Right atrium auricular region (tissue), 2 donors: Measurements from ENCODE around the gene SIRPD. TPM values are rescaled to one million over a fixed set of nuclear protein-coding genes. Genes with fewer than 3 reads are reported as not detected.

Experiments used
- DNase-seq: peaks from one replicate; pipeline ENCODE4 v3.0.0-alpha.2; 2019; ENCODE audit warnings: low spot score
- H3K27ac ChIP-seq, 2 donors: fragments of 200-600 bp; sonication (generic); 1 replicate in 1 of 2; 2 replicates in 1 of 2; pipeline ENCODE4 v1.5.1; 2016 to 2019
- H3K27me3 ChIP-seq, 2 donors: fragments of 200-600 bp; sonication (generic); one replicate each; pipeline versions ENCODE4 v1.5.1 to v1.6.0; 2017 to 2019
- H3K36me3 ChIP-seq: fragments of 200-600 bp; sonication (generic); one replicate; pipeline ENCODE4 v1.5.1; 2016
- H3K4me1 ChIP-seq, 2 donors: fragments of 200-600 bp; sonication (generic); one replicate each; pipeline versions ENCODE4 v1.5.1 to v1.6.0; 2017 to 2019
- H3K4me3 ChIP-seq, 2 donors: fragments of 200-600 bp; sonication (generic); 1 replicate in 1 of 2; 2 replicates in 1 of 2; pipeline ENCODE4 v1.5.1; 2017 to 2019; ENCODE audit warnings: mild to moderate bottlenecking in 1 of 2, moderate library complexity in 1 of 2
- H3K9me3 ChIP-seq, 2 donors: fragments of 200-600 bp; sonication (generic); one replicate each; pipeline ENCODE4 v1.5.1; 2019
- total RNA-seq, 2 donors: library from RNA; depleted of rRNA; stranded (reverse); fragments of >200 nt; gene quantifications; one replicate each; pipeline ENCODE4 v1.1.0, GENCODE V29; 2016
- TF ChIP-seq, protein P1 (sequence below), 2 donors: fragments of 200-600 bp; sonication (generic); IDR thresholded peaks; one replicate each; pipeline ENCODE4 v1.5.1; 2019; ENCODE audit warnings: antibody characterized with exemption in 2 of 2

The SIRPD gene
- total RNA-seq, 2 donors from 2014 or later = not detected

DNA sequence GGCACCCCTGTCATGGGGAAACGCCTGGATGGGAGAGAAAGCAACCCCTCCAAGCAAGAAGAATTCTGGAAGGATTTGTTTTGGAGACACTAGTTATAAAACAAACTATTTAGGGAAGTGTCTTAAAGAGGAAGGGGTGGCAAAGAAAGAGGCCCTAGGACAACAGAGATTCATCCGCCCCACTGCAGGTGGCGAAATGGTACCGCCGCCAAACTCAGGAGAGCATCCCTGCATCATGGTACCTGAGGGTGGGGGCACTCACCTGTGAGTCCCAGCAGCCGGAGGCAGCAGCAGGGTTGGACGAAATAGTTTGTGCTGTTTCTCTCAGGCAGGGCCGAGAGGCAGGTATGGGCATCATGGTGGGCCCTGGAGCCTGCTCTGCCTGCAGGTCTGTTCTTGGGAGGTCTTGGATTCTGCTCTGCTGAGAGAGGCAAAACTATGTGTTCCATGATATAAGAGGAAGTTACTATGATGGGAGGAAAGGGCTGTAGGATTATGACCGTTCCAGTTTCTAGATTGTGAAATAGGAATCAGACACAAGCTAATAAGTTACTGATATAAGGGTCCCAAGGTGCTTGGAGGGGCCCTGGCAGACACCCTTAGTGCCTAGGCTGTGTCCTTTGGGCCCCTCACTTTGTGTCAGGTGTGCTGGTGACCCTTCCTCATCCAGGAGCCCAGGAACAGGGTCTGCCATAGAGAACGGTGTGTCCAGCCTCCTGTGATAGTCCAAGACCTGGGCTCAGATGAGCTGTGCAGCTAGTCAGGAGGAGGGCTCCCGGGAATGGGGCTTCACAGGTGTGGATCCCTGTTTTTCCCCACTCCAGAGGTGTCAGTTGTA is 20.4 kb downstream of the SIRPD start:
- TF ChIP-seq, protein P1, sequence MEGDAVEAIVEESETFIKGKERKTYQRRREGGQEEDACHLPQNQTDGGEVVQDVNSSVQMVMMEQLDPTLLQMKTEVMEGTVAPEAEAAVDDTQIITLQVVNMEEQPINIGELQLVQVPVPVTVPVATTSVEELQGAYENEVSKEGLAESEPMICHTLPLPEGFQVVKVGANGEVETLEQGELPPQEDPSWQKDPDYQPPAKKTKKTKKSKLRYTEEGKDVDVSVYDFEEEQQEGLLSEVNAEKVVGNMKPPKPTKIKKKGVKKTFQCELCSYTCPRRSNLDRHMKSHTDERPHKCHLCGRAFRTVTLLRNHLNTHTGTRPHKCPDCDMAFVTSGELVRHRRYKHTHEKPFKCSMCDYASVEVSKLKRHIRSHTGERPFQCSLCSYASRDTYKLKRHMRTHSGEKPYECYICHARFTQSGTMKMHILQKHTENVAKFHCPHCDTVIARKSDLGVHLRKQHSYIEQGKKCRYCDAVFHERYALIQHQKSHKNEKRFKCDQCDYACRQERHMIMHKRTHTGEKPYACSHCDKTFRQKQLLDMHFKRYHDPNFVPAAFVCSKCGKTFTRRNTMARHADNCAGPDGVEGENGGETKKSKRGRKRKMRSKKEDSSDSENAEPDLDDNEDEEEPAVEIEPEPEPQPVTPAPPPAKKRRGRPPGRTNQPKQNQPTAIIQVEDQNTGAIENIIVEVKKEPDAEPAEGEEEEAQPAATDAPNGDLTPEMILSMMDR (IDR thresholded peaks at IDR 0.05) = no peak
- DNase-seq = no peak
- Histone ChIP-seq H3K27ac (peak overlapping the region in 1 of 2 donors; percentile 40), H3K27me3 (no peaks in the 10 kb centered on the region), H3K9me3 (no peaks in the 10 kb centered on the region), H3K36me3 (no peaks in the 10 kb centered on the region), H3K4me1 (no peaks in the 10 kb centered on the region), H3K4me3 (no peak overlapping the region)

DNA sequence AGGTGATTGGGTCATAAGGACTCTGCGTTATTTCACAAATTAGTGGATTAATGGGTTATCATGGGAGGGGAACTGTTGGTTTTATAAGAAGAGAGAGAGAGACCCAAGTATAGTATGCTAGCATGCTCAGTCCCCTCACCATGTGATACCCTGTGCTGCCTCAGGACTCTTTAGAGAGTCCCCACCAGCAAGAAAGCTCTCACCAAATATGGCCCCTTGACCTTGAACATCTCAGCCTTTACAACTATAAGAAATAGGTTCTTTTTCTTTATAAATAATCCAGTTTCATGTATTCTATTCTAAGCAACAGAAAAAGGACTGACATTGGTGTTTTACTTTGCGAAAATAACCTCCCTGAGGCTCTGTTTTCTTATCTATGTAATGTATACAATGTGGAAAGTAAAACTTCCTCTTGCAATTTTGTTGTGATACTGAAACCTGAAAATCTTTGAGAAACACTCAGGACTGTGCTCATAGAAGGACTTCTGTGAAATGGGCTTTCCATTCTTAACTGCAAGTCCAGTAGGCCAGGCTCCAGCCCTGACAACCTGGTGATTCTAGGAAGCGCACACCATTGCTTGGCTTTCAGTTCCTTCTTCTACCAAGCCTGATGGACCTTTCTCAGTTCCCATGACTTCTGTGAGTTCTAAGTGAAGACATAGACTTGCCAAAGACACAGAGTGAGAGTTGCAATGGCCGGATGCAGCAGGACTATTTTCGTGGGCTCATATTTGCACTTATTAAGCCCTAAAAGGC is 21.9 kb downstream of the SIRPD start:
- Histone ChIP-seq H3K36me3 (no peaks in the 10 kb centered on the region), H3K9me3 (no peaks in the 10 kb centered on the region), H3K4me3 (no peak overlapping the region), H3K27me3 (no peaks in the 10 kb centered on the region), H3K4me1 (no peaks in the 10 kb centered on the region), H3K27ac (no peak overlapping the region)
- TF ChIP-seq, protein P1 (IDR thresholded peaks at IDR 0.05) = no peak
- no peak for DNase-seq

DNA sequence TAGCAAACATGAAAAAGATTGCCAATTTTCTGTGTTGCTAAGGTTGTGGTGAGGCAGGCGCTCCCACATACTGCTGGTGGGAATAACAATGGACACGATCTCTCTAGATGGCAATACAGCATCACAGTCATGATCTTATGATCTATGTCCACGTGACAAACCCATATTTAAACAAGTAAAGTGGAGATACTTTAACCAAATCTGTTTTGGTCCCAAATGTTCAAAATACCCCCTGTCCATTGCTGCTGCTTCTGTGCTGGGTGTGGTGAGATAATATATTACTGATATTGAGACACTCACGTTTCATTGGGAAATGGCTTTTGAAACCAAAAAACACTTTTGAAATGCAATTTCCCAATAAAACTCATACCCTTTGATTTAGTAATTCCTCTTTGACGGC is 23.0 kb downstream of the SIRPD start:
- DNase-seq = no peak
- Histone ChIP-seq H3K9me3 (no peaks in the 10 kb centered on the region), H3K36me3 (no peaks in the 10 kb centered on the region), H3K27ac (no peak overlapping the region), H3K27me3 (no peaks in the 10 kb centered on the region), H3K4me1 (no peaks in the 10 kb centered on the region), H3K4me3 (no peak overlapping the region)
- TF ChIP-seq, protein P1 (IDR thresholded peaks at IDR 0.05) = no peak

DNA sequence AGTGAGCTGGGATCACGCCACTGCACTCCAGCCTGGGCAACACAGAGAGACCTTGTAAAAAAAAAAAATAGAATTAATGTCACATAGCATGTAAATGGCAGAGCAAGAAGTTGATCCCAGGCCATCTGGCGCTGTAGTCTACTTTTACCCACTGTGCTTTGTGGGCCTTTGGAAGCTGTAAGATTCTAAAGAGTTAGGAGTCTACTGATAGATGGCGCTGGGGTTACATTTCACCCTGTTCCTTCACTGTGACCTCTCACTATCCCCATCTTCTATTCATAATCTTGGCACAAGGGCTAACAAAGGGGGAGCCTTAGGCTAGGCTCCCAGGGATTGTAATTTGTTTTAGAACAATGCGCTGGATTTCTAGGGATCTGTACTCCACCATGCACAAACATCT is 24.4 kb downstream of the SIRPD start:
- Histone ChIP-seq H3K36me3 (no peaks in the 10 kb centered on the region), H3K9me3 (no peaks in the 10 kb centered on the region), H3K27me3 (no peaks in the 10 kb centered on the region), H3K4me1 (no peaks in the 10 kb centered on the region), H3K27ac (no peak overlapping the region), H3K4me3 (no peak overlapping the region)
- TF ChIP-seq, protein P1 (IDR thresholded peaks at IDR 0.05) = no peak
- no peak for DNase-seq

DNA sequence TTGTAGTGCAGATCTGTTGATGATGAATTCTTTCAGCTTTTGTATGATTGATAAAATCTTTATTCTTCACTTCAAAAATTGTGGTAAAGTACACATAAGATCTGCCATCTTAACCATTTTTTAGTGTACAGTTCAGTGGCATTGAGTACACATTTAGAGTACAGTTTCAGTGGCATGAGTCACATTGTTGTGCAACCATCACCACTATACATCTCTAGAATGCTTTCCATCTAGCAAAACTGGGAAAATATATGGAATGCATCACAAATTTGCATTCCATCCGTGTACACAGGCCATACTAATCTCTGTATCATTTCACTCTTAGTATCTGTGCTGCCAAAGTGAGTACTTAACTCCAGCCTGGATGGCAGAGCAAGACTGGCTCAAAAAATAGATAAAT is 28.7 kb downstream of the SIRPD start:
- no peaks in the 10 kb centered on the region for H3K4me1 ChIP-seq
- no peaks in the 10 kb centered on the region for H3K27me3 ChIP-seq
- TF ChIP-seq, protein P1 (IDR thresholded peaks at IDR 0.05) = no peak
- no peak overlapping the region for H3K27ac ChIP-seq
- no peak for DNase-seq
- H3K36me3 ChIP-seq = no peaks in the 10 kb centered on the region
- no peak overlapping the region for H3K4me3 ChIP-seq
- H3K9me3 ChIP-seq = peaks cover 0 to 13% of the 10 kb centered on the region in 2 donors
